Measurements from ENCODE around the gene LEPROT. TPM values are rescaled to one million over a fixed set of nuclear protein-coding genes. Genes with fewer than 3 reads are reported as not detected.

Gene LEPROT
- total RNA-seq, 1 donor from 2014 or later, result 60.6 TPM

- DNase-seq, result no peak
These were observed 7.5 kb upstream of the LEPROT start for GRCh38 chr1:65412984-65413375.

DNA sequence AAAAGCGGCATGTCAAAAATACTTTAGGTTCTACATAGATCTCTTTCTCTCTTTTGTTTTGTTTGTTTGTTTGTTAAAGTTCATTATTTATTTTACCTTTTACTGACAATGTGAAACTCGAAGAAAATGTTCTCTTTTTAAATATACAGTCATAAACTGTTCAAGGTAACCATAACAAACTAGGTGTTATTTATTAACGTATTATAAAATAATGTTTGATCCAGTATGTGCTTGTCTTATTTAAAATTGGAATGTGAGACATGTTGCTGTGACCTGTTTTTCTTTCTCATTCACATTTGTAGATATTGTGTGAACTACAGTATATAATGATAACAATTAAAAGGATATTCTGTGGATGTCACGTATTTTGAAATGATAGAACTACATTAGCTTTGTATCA is 5.9 kb upstream of the LEPROT start:
- DNase-seq, result no peak

DNA sequence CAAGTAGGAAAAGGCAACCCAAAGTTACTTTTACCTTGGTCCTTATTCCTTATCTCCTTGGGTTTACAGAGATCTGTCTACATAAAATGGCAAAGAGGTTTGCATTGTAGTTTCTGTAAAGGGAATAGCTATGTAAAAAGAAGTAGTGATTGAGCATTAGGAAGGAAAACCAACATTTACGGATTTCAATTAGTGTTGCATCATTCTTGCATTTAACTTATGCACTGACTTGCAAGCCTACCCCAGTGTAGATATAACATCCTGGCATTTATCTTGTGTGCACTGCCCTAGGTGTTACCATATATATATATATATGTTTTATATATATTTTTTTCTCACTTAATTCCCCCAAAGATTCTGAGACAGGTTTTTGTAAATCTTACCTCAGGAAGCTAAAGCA is 3.7 kb upstream of the LEPROT start:
- no peak for DNase-seq

DNA sequence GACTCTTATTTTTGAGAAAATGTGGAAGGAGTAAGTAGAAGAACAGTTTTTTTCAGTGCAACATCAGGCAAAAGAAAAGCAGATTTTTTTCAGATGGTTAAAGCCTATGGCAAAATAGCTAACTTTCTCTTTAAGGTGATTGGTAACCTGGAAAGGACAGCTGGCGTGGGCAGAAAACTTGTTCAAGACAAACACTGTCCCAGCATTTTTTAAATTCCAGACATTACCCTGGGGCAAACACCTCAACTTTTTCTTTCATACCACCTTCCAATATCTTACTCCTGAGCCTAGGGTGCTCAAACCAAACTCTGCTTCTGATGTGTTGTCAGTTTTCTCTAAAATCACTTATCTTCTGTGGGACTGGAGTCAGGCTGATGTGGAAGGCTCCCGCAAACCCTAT is 2.7 kb upstream of the LEPROT start:
- DNase-seq, result no peak

- DNase-seq, result no peak
These were observed 1.8 kb upstream of the LEPROT start for GRCh38 chr1:65418522-65419185.

GRCh38 chr1:65419681-65420589 is 533 bp upstream of the LEPROT start:
- DNase-seq, result peak; percentile 99

- peak; percentile 82 for DNase-seq
These were observed 1.0 kb downstream of the LEPROT start for GRCh38 chr1:65421351-65422025.

- peak; percentile 52 for DNase-seq
These were observed 2.1 kb downstream of the LEPROT start for GRCh38 chr1:65422241-65423203.

GRCh38 chr1:65423884-65424572 is 3.6 kb downstream of the LEPROT start:
- DNase-seq, result peak; percentile 89

- DNase-seq, result peak; percentile 26
These were observed 4.1 kb downstream of the LEPROT start for GRCh38 chr1:65424573-65424889.

GRCh38 chr1:65425006-65425405 is 4.5 kb downstream of the LEPROT start:
- no peak for DNase-seq

- peak; percentile 89 for DNase-seq
These were observed 5.2 kb downstream of the LEPROT start for GRCh38 chr1:65425697-65426096.

DNA sequence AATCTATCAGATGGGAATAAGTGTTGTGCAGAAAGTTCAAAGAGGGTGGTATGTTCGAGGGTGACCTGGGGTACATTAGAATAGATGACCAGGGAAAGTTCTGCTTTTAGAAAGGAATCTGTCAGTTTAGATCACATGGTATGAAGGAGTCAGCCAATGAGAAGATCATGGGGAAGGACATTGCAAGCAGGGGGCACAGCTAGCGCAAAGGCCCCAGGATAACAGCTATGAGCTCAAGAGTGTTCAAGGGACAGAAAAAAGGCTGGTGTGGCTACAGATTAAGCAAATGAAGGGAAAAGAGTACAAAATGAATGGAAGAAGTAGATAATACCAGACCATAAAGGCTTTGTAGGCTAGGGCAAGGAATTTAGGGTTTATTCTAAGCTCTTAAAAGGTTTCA is 8.6 kb downstream of the LEPROT start:
- no peak for DNase-seq

DNA sequence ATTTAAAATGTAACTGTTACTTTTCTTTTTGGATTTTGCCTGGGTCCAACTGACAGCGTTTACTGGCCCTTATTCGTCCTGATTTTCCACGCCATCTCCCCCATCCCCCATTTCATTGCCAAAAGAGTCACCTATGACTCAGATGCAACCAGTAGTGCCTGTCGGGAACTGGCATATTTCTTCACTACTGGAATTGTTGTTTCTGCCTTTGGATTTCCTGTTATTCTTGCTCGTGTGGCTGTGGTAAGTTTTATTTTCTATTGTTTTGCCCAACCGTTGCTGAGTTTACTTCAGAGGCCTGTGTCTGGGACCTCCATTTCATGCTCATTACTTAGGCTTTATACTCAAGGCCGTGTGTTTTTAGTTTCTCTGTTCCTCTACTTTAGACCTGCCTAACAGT is 9.3 kb downstream of the LEPROT start:
- peak; percentile 97 for DNase-seq

- peak; percentile 81 for DNase-seq
These were observed 10.7 kb downstream of the LEPROT start for GRCh38 chr1:65431111-65431705.

DNA sequence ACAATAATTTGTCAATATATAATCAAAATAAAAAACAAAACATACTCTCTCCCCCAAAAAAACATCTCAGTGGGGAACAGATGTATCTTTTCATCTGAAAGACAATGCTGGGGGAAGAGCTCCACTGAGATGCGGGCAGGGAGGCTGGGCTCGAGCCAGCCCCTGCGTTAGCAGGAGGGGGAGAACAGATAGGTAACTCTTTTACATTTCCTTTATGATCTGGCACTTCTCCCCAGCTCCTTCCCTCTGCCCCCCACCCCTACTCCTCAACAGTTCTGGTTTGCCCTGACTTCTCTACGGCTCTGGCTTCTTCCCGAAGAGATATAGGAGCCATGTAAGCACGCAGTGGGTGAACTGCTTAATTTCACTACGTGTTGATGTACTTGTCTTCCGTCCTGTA is 12.4 kb downstream of the LEPROT start:
- no peak for DNase-seq

GRCh38 chr1:65434255-65434654 is 13.8 kb downstream of the LEPROT start:
- DNase-seq, result no peak

- no peak for DNase-seq
These were observed 14.3 kb downstream of the LEPROT start for GRCh38 chr1:65434760-65435159.

- no peak for DNase-seq
These were observed 15.5 kb downstream of the LEPROT start for GRCh38 chr1:65435987-65436386.

GRCh38 chr1:65437616-65438015 is 17.1 kb downstream of the LEPROT start:
- no peak for DNase-seq

DNA sequence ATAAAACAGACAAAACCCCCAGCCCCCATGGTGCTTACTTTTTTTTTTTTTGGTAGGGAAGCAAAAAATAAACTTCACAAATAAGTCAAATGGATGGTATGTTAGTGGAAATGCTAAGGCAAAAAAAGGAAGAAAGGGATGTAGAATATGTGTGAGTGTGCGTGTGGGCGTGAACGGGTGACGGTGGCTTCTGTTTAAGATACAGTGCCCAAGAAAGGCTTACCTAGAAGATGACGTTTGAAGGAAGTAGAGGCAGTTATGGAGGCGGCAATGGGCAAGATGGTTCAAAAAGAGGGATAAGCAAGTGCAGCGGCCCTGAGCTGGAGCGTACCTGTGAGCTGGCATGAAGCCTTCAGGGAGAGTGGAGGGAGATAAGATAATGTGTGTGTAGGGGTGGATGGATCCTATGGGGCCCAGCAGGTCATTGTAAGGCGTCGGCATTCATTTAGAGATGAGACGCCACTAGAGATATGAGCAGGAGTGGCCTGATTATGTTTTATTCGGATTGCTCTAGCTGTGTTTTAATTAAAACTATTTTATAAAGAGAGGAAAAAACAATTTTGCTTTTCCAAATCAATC is 19.9 kb downstream of the LEPROT start:
- no peak for DNase-seq

Measured in dermis blood vessel endothelial cell (primary cell).